H1 (cell line): Measurements from ENCODE around the gene TLCD3B. TPM values are rescaled to one million over a fixed set of nuclear protein-coding genes. Genes with fewer than 3 reads are reported as not detected.

Experiments used
- CTCF ChIA-PET: fragments of 300-600 bp; sonication (Branson Sonifier 250); formaldehyde crosslinking; loops from one replicate; lab custom pipeline; 2021; ENCODE audit not compliant: partially characterized antibody; lab: Charles Lee
- POLR2A ChIA-PET: fragments of 300-600 bp; sonication (Branson Sonifier 250); formaldehyde crosslinking; loops from one replicate; lab custom pipeline; 2021; ENCODE audit warnings: inconsistent platforms; ENCODE audit not compliant: partially characterized antibody; lab: Charles Lee
- DNase-seq, 2 experiments: peaks; one replicate each; pipeline versions ENCODE4 v3.0.0 to v3.0.0-alpha.2; 2010 to 2022; ENCODE audit warnings: low spot score in 2 of 2, low read depth in 1 of 2, mixed read lengths in 1 of 2
- FAIRE-seq: peaks from 2 replicates; lab custom pipeline; 2011; peaks lifted over from hg19 to GRCh38; lab: Jason Lieb, UNC
- H2AFZ ChIP-seq: 2 replicates; pipeline ENCODE4 v1.8.1; 2012; ENCODE audit warnings: low read length, inconsistent platforms
- H2AK5ac ChIP-seq: 2 replicates; pipeline ENCODE4 v1.6.1; 2013; ENCODE audit warnings: low read depth, low read length
- H2BK120ac ChIP-seq: replicated peaks from 2 replicates; pipeline ENCODE3; 2013; ENCODE audit warnings: low read depth, low read length, inconsistent platforms
- H2BK12ac ChIP-seq: 2 replicates; pipeline ENCODE4 v1.6.1; 2013; ENCODE audit warnings: low read depth, low read length
- H2BK15ac ChIP-seq: 2 replicates; pipeline ENCODE4 v1.6.1; 2013; ENCODE audit warnings: low read length
- H2BK20ac ChIP-seq: 2 replicates; pipeline ENCODE4 v1.6.1; 2013; ENCODE audit warnings: low read length
- H2BK5ac ChIP-seq: 2 replicates; pipeline ENCODE4 v1.6.1; 2013; ENCODE audit warnings: low read depth, low read length
- H3K14ac ChIP-seq: 2 replicates; pipeline ENCODE4 v1.6.1; 2013; ENCODE audit warnings: inconsistent platforms; ENCODE audit not compliant: insufficient read length
- H3K18ac ChIP-seq: 2 replicates; pipeline ENCODE4 v1.6.1; 2013; ENCODE audit warnings: low read length; ENCODE audit errors: extremely low read depth
- H3K23ac ChIP-seq: 2 replicates; pipeline ENCODE4 v1.6.1; 2013; ENCODE audit warnings: inconsistent platforms; ENCODE audit not compliant: insufficient read length
- H3K23me2 ChIP-seq: 2 replicates; pipeline ENCODE4 v1.6.1; 2013; ENCODE audit warnings: low read depth, low read length
- H3K27ac ChIP-seq: 2 replicates; pipeline ENCODE4 v1.6.1; 2011; ENCODE audit warnings: low read depth, low read length, inconsistent platforms
- H3K27me3 ChIP-seq, 4 experiments: replicated peaks in 1 of 4; 1 replicate in 1 of 4; 2 replicates in 3 of 4; pipeline versions ENCODE4 v1.6.1 to v1.8.1; 2011 to 2013; ENCODE audit warnings: low read length in 3 of 4, mild to moderate bottlenecking in 3 of 4, inconsistent platforms in 2 of 4, mixed read lengths in 2 of 4, moderate library complexity in 1 of 4; ENCODE audit not compliant: control insufficient read depth in 3 of 4, insufficient read depth in 3 of 4; ENCODE audit errors: extremely low read depth in 1 of 4
- H3K36me3 ChIP-seq, 4 experiments: 2 replicates each; pipeline versions ENCODE4 v1.6.1 to v1.8.1; 2011 to 2013; ENCODE audit warnings: mild to moderate bottlenecking in 4 of 4, low read length in 3 of 4, moderate library complexity in 2 of 4, control low read depth in 1 of 4, inconsistent platforms in 1 of 4; ENCODE audit not compliant: insufficient read depth in 4 of 4, control insufficient read depth in 2 of 4
- H3K4ac ChIP-seq: replicated peaks from 2 replicates; pipeline ENCODE3; 2013; ENCODE audit warnings: low read length, low read depth, mixed read lengths, inconsistent platforms; ENCODE audit not compliant: insufficient read length
- H3K4me1 ChIP-seq, 4 experiments: replicated peaks in 1 of 4; 1 replicate in 1 of 4; 2 replicates in 3 of 4; pipeline versions ENCODE4 v1.6.1 to v1.8.1; 2011 to 2013; ENCODE audit warnings: low read length in 3 of 4, inconsistent platforms in 2 of 4, mixed read lengths in 1 of 4; ENCODE audit not compliant: insufficient read depth in 4 of 4, control insufficient read depth in 3 of 4
- H3K4me2 ChIP-seq, 2 experiments: 2 replicates each; pipeline versions ENCODE4 v1.6.1 to v1.8.1; 2011 to 2013; ENCODE audit warnings: low read depth in 2 of 2, low read length in 2 of 2, control low read depth in 1 of 2, inconsistent platforms in 1 of 2, mild to moderate bottlenecking in 1 of 2; ENCODE audit not compliant: insufficient read depth in 1 of 2
- H3K4me3 ChIP-seq, 4 experiments: fragments of 200-600, 300-600 bp in 1 of 4; sonication (generic), shearing (Covaris generic), sonication (Bioruptor Twin) in 1 of 4; 2 replicates each; pipeline versions ENCODE4 v1.5.1 to v1.8.1; 2011 to 2016; ENCODE audit warnings: low read length in 4 of 4, low read depth in 3 of 4, control low read depth in 2 of 4, inconsistent platforms in 2 of 4, mild to moderate bottlenecking in 2 of 4, mixed read lengths in 1 of 4, moderate library complexity in 1 of 4; ENCODE audit not compliant: insufficient read depth in 2 of 4; ENCODE audit errors: extremely low read depth in 1 of 4
- H3K56ac ChIP-seq: replicated peaks from 2 replicates; pipeline ENCODE3; 2013; ENCODE audit warnings: low read depth, mild to moderate bottlenecking, mixed read lengths, low read length, inconsistent platforms; ENCODE audit not compliant: insufficient read length
- H3K79me1 ChIP-seq: 2 replicates; pipeline ENCODE4 v1.6.1; 2013; ENCODE audit warnings: low read depth, low read length, control low read depth
- H3K79me2 ChIP-seq, 2 experiments: 2 replicates each; pipeline versions ENCODE4 v1.6.1 to v1.8.1; 2012 to 2013; ENCODE audit warnings: low read length in 2 of 2, mild to moderate bottlenecking in 2 of 2, inconsistent platforms in 1 of 2; ENCODE audit not compliant: insufficient read depth in 2 of 2, control insufficient read depth in 1 of 2
- H3K9ac ChIP-seq, 4 experiments: replicated peaks in 1 of 4; 1 replicate in 1 of 4; 2 replicates in 3 of 4; pipeline versions ENCODE4 v1.6.1 to v1.8.1; 2011 to 2013; ENCODE audit warnings: low read depth in 3 of 4, low read length in 3 of 4, control low read depth in 2 of 4, mild to moderate bottlenecking in 2 of 4, moderate library complexity in 2 of 4, inconsistent platforms in 1 of 4; ENCODE audit errors: extremely low read depth in 1 of 4
- H3K9me3 ChIP-seq, 2 experiments: 2 replicates each; pipeline versions ENCODE4 v1.6.1 to v1.8.1; 2012 to 2013; ENCODE audit warnings: mild to moderate bottlenecking in 2 of 2, moderate library complexity in 2 of 2, control low read depth in 1 of 2, inconsistent platforms in 1 of 2, low read depth in 1 of 2, low read length in 1 of 2, mixed read lengths in 1 of 2; ENCODE audit not compliant: insufficient read depth in 2 of 2
- H4K20me1 ChIP-seq, 2 experiments: replicated peaks in 1 of 2; 2 replicates each; pipeline versions ENCODE3 to v1.8.1; 2011 to 2013; ENCODE audit warnings: inconsistent platforms in 2 of 2, low read length in 2 of 2, mild to moderate bottlenecking in 1 of 2; ENCODE audit not compliant: insufficient read depth in 2 of 2, control insufficient read depth in 1 of 2
- H4K5ac ChIP-seq: 2 replicates; pipeline ENCODE4 v1.6.1; 2013; ENCODE audit warnings: low read length, low read depth, mixed read lengths, inconsistent platforms; ENCODE audit not compliant: insufficient read length
- H4K8ac ChIP-seq: 2 replicates; pipeline ENCODE4 v1.8.0; 2013; ENCODE audit warnings: mild to moderate bottlenecking, moderate library complexity, low read length, inconsistent platforms; ENCODE audit not compliant: insufficient read depth; ENCODE audit errors: extremely low read depth
- H4K91ac ChIP-seq: replicated peaks from 2 replicates; pipeline ENCODE3; 2013; ENCODE audit warnings: low read length, mixed read lengths, inconsistent platforms; ENCODE audit not compliant: insufficient read length
- BACH1 ChIP-seq: IDR thresholded peaks from 2 replicates; pipeline ENCODE4 v1.6.1; 2012; ENCODE audit warnings: low read length, improper control_type of control experiment
- CEBPB ChIP-seq: IDR thresholded peaks from 2 replicates; pipeline ENCODE4 v1.6.1; 2012; ENCODE audit warnings: low read depth, low read length
- CHD1 ChIP-seq: IDR thresholded peaks from 2 replicates; pipeline ENCODE4 v1.6.1; 2012; ENCODE audit warnings: low read depth, low read length, improper control_type of control experiment
- E2F6 ChIP-seq: IDR thresholded peaks from 2 replicates; pipeline ENCODE4 v1.6.1; 2012; ENCODE audit warnings: inconsistent platforms
- GABPA ChIP-seq: IDR thresholded peaks from 2 replicates; pipeline ENCODE4 v1.6.1; 2011; ENCODE audit warnings: mild to moderate bottlenecking, low read length, moderate library complexity, borderline replicate concordance; ENCODE audit not compliant: insufficient read depth
- JUN ChIP-seq: IDR thresholded peaks from 2 replicates; pipeline ENCODE4 v1.6.1; 2011; ENCODE audit warnings: low read depth, mild to moderate bottlenecking, improper control_type of control experiment, low read length
- RAD21 ChIP-seq, 2 experiments: IDR thresholded peaks in 1 of 2; conservative IDR thresholded peaks in 1 of 2; 2 replicates each; pipeline ENCODE4 v1.6.1; 2011; ENCODE audit warnings: low read depth in 2 of 2, low read length in 2 of 2, improper control_type of control experiment in 1 of 2, inconsistent platforms in 1 of 2, mild to moderate bottlenecking in 1 of 2, moderate library complexity in 1 of 2
- RBBP5 ChIP-seq: IDR thresholded peaks from 2 replicates; pipeline ENCODE4 v1.7.1; 2012; ENCODE audit warnings: low read depth, mild to moderate bottlenecking, inconsistent platforms, low read length, moderate library complexity, borderline replicate concordance
- SP1 ChIP-seq: IDR thresholded peaks from 2 replicates; pipeline ENCODE4 v1.6.1; 2011; ENCODE audit warnings: low read depth, low read length
- YY1 ChIP-seq: IDR thresholded peaks from 2 replicates; pipeline ENCODE4 v1.6.1; 2011; ENCODE audit warnings: low read depth, mild to moderate bottlenecking, low read length
- WGBS, 2 experiments: shearing (Covaris generic) in 1 of 2; methylation state at CpG; one replicate each; pipeline versions ENCODE4 v1.1.6 to v1.1.7; 2013 to 2015; ENCODE audit warnings: low lambda C conversion rate in 2 of 2, mixed read lengths in 2 of 2, inconsistent platforms in 1 of 2, low coverage in 1 of 2, missing lambda C conversion rate in 1 of 2; ENCODE audit not compliant: insufficient replicate concordance in 2 of 2, insufficient coverage in 1 of 2, insufficient read length in 1 of 2; ENCODE audit errors: extremely low coverage in 1 of 2, missing lambda C conversion rate in 1 of 2; 5-methylcytosine and 5-hydroxymethylcytosine counted together
- polyA plus RNA-seq, 7 experiments: library from polyadenylated mRNA; depleted of rRNA in 3 of 7; stranded (reverse) in 5 of 7; unstranded in 2 of 7; fragments of >200 nt in 5 of 7; fragments of 200-250 nt in 2 of 7; gene quantifications; 1 replicate in 5 of 7; 2 replicates in 1 of 7; 4 replicates in 1 of 7; pipeline versions ENCODE4 v1.2.1 to v1.2.3, GENCODE V29; 2011 to 2013; ENCODE audit warnings: missing spikeins in 2 of 7, mixed read lengths in 2 of 7
- total RNA-seq: library from RNA; stranded (reverse); fragmentation: NEBNext Ultra II Directional; extraction: Animal tissue kit (Norgen Biotek cat#: 25700); gene quantifications from 2 replicates; pipeline ENCODE4 v1.2.1, GENCODE V29; 2021

TLCD3B gene
- total and polyA plus RNA-seq, 2 of the 8 experiments (the other 6 are each of a cell fraction or from before 2014, with no cell fraction given), result 15.2 to 26.9 TPM

GRCh38 chr16:30005341-30006094 lies 25.6 kb downstream of the TLCD3B start:
- H4K20me1 ChIP-seq, result peaks cover 3 to 10% of the 10 kb centered on the region in 2 experiments
- DNase-seq (no peak), FAIRE-seq (no peak)
- H3K79me1 ChIP-seq, result no peaks in the 10 kb centered on the region
- no peak overlapping the region for H2AFZ ChIP-seq
- H3K23me2 ChIP-seq, result peaks cover 1% of the 10 kb centered on the region; the same call in 1 of the 2 replicates
- H4K91ac ChIP-seq, result no peak overlapping the region
- peaks cover 0 to 10% (median 6%) of the 10 kb centered on the region in 4 experiments; a peak in 5 of 8 replicates for H3K36me3 ChIP-seq
- H3K4me1 ChIP-seq, result peaks cover 0 to 22% (median 11%) of the 10 kb centered on the region in 4 experiments; a peak in 6 of 7 replicates
- H3K27ac ChIP-seq, result no peak overlapping the region
- H3K9ac ChIP-seq, result no peak overlapping the region
- CTCF ChIA-PET, result interaction anchor here (0.6 to 3.2 kb wide), 21 partner anchors 9 to 305 kb away, joined by 3 to 10 read pairs (median 5); partner anchors contain the start of genes C16orf92 and INO80E
- H3K4me3 ChIP-seq, result no peak overlapping the region
- H2BK12ac ChIP-seq, result no peak overlapping the region
- H3K4ac ChIP-seq, result no peak overlapping the region
- H3K56ac ChIP-seq, result no peak overlapping the region
- H2AK5ac ChIP-seq, result no peak overlapping the region
- H4K5ac ChIP-seq, result no peak overlapping the region
- H3K27me3 ChIP-seq, result peaks cover 0 to 13% (median 8%) of the 10 kb centered on the region in 4 experiments; a peak in 4 of 7 replicates
- H2BK5ac ChIP-seq, result no peak overlapping the region
- H3K79me2 ChIP-seq, result no peaks in the 10 kb centered on the region
- no peak overlapping the region for H2BK20ac ChIP-seq
- H3K23ac ChIP-seq, result no peak overlapping the region
- H3K4me2 ChIP-seq, result no peak overlapping the region
- H2BK15ac ChIP-seq, result no peak overlapping the region
- no peak overlapping the region for H3K18ac ChIP-seq
- no peak overlapping the region for H2BK120ac ChIP-seq
- POLR2A ChIA-PET, result interaction anchor here (0.6 to 4.9 kb wide), 14 partner anchors 8 to 947 kb away, joined by 3 to 34 read pairs (median 4); partner anchors contain the start of genes C16orf92, HIRIP3, INO80E and KCTD13
- H3K14ac ChIP-seq, result no peak overlapping the region
- H4K8ac ChIP-seq, result no peak overlapping the region
- H3K9me3 ChIP-seq, result no peaks in the 10 kb centered on the region
- WGBS, 2 experiments, result 88% methylated on average over 22 of the region's 35 CpGs; no CpG with 5 or more reads in 1 of the 2 experiments
- no peak for TF ChIP-seq SP1
- TF ChIP-seq RBBP5, result no peak
- no peak for TF ChIP-seq CHD1
- no peak for TF ChIP-seq CEBPB
- TF ChIP-seq JUN, result no peak
- peak; percentile 29 to 50; a peak in 3 of 4 replicates for TF ChIP-seq RAD21 (IDR thresholded peaks at IDR 0.05 in 1 of 2, conservative IDR thresholded peaks at IDR 0.05 in 1 of 2; ENCODE audit: low read depth in 2 of 2, low read length in 2 of 2)
- TF ChIP-seq BACH1, result no peak
- peak; percentile 85 for TF ChIP-seq YY1
- no peak for TF ChIP-seq GABPA
- TF ChIP-seq E2F6, result no peak
